ENCODE data around the gene TMEM181.

The TMEM181 gene

GRCh38 chr6:158561321-158561884, 1.5 kb downstream of the TMEM181 start:
- H3K4me3 ChIP-seq (ENCODE audit: low read depth, low read length): no peak overlapping the region

DNA sequence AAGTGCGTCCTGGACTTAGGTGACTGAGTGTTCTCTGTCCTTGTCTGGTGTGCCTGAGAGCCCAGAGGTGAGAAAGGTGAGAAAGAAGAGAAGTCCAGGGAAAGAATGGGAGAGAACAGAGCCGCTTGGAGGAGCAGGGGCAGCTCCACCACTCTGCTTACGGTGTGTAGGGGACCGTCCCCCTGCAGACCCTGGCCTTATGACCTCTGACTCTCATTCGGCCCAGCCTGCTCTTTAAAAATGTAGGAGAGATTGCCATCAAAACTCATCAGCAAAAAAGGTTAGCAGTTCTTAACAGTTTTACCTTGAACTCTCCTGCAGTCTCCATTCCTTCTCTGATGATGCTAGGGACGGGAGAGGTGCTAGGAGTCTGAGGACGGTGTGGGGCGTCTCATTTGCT, 2.0 kb downstream of the TMEM181 start:
- H3K4me3 ChIP-seq (ENCODE audit: low read depth, low read length): no peak overlapping the region

DNA sequence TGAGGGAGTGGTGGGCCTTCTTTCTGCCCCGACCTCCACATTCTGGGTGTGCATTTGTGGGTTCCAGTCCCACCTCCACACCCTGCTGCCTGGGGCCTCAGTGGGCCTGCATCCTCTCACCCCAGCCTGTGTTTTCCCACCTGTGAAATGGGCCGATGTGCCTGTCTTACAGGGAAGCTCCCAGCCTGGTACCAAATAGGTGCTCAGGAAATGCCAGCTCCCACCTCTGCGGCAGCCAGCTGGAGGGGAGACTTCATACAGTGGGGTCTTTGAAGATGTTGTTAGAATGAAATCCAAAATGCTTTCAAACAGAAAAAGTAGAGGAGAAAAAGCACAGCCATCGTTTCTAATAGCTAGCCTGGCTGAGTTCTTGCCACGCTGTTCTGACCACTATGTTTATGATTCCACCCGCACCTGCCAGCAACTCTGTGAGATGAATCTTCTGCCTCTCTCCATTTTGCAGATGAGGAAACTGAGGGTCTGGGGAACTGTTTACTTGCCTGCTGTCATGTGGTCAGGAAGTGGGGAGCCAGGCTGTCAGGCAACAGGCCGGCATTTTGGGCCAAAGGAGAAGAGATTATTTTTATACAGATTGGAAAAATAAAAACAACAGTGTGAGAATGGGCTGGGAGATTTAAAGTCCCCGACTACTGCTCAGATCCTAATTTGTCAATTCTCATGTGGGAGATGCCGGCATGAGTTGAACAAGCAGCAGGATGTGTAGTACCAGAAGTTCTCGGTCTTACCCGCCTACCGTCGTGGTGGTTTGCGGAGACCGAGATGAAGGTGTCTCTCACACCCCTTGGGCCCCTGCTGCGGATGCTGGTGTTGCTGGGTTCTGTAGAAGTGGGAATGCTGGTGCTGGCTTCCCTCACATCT, 4.6 kb downstream of the TMEM181 start:
- H3K4me3 ChIP-seq (ENCODE audit: low read depth, low read length): no peak overlapping the region

- no peak overlapping the region for H3K4me3 ChIP-seq (ENCODE audit: low read depth, low read length)
These were observed 5.2 kb downstream of the TMEM181 start for GRCh38 chr6:158565122-158565429.

DNA sequence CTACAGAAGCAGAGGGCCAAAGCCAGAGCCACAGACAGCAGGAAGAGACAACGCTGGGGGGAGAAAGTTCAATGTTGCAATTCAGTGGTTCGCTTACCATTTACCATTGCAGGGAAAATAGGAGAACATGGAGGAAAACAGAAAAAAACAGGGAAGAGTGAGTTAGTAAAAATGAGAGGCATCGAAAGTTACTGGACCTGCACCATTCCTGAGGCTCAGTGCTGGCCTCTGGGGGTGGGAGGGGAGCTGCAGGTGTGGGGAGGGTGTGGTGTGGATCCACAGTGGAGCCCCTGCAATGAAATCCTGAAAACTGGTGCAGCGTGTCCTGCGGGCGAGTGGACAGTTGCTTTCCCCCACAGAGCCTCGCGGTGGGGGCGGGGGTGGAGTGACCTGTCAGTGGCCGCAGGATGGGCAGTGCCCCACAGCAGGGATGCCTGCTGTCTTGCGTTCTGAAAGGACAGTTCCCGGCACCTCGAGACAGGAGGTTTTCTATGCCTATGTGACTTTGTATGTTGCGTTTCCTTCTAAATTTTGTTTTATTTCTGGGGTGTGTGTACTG, 5.7 kb downstream of the TMEM181 start:
- H3K4me3 ChIP-seq (ENCODE audit: low read depth, low read length): no peak overlapping the region

DNA sequence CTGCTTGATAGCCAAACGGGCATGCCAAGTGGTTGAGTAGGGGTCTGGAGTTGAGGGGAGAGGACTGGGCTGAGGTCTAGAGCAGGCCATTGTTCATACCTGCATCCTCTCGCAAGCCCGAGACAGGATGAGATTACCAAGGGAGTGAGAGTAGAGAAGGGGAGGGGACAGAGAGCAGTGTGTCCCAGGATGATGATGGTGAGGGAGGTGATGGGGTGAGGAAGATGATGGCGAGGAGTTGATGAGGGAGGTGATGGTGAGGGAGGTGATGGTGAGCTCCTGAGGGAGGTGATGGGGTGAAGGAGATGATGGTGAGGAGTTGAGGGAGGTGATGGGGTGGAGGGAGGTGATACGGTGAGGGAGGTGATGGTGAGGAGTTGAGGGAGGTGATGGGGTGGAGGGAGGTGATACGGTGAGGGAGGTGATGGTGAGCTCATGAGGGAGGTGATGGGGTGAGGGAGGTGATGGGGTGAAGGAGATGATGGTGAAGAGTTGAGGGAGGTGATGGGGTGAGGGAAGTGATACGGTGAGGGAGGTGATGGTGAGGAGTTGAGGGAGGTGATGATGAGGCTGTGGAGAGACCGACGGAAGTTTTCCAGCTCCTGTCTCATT, 6.4 kb downstream of the TMEM181 start:
- no peak overlapping the region for H3K4me3 ChIP-seq (ENCODE audit: low read depth, low read length)

DNA sequence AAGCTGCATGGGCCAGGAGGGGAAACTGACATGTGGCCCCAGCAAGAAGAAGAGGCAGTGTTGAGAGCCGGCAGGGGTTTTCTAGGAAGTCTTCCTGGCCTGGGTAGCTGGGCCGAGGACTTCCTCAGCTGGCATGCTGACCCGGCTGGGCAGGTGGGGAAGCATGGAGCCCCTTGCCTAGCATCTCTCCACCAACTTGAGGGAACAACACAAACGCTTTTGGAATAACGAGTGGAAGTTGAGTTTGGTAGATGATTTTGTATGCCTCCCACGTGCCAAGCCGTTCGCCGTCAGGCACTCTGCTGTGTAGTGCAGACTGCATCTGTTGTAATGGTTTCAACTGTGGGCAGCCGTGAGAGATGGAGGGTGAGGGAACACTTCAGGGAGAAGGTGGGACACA, 7.3 kb downstream of the TMEM181 start:
- H3K4me3 ChIP-seq (ENCODE audit: low read depth, low read length): no peak overlapping the region

DNA sequence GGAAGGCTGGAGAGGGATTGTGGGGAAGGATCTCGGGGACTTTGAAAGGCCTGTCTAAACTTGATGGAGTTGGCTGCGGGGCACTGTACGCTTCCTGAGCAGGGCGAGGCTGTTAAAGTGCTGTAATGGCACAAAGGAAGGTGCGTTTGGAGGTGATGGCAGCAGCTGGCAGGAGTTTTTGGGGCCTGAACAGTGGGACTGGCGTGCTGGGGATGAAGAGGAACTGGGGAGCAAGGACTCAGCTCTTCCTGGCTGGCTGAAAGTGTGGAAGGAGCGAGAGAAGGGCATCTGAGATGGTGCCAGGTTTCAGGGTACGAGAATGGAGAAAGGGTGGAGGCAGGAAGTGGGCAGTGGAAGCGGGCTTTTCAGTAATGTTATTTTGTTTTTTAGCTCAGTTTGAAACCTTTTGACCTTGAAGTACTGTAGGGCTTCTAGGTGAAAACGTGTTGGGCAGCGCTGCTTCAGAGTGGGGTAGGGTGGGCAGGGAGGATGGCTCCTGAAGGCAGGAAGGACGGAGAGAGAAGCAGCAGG, 8.0 kb downstream of the TMEM181 start:
- no peak overlapping the region for H3K4me3 ChIP-seq (ENCODE audit: low read depth, low read length)

- H3K4me3 ChIP-seq (ENCODE audit: low read depth, low read length): no peak overlapping the region
These were observed 8.7 kb downstream of the TMEM181 start for GRCh38 chr6:158568549-158568948.

- no peak overlapping the region for H3K4me3 ChIP-seq (ENCODE audit: low read depth, low read length)
These were observed 9.1 kb downstream of the TMEM181 start for GRCh38 chr6:158569036-158569435.

- H3K4me3 ChIP-seq (ENCODE audit: low read depth, low read length): no peak overlapping the region
These were observed 10.7 kb downstream of the TMEM181 start for GRCh38 chr6:158570681-158570962.

DNA sequence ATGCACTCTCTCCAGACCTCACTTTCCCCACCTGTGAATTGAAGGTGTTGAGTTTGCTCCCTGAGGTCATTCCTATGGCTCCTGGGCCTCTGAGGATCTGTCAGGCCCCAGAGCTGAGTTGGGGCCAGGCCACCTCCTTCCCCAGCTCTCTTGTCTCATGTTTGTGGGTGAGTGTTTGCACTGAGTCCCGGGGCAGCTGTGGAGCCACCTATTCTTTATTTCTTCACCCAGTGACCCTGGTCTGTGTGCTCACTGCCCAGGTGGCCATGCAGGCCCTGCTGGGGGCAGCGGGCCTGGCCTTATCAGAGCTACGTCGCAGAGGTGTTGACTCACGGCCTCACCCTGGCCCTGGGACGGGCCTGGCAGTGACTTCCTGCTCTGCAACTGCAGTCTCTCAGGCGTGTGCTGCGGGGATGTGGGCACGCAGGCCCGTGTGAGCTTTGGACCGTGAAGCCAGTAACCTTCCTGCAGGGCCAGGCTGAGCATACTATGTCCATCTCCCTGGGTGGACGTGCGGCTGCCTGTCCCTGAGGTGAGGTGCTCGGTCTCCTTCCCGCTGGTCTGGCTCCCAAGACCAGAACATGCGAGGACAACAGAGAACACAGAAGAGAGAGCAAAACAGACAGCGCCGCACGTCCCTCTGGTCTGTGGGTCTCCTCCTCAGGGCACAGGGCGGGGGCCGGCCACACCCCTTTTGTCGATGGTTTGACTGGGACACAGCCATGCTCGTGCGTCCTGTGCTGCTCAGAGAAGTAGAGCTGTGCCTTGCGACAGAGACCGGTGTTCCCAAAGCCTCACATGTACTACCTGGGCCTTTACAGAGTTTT, 12.1 kb downstream of the TMEM181 start:
- no peak overlapping the region for H3K4me3 ChIP-seq (ENCODE audit: low read depth, low read length)

GRCh38 chr6:158572653-158573541, 13.0 kb downstream of the TMEM181 start:
- no peak overlapping the region for H3K4me3 ChIP-seq (ENCODE audit: low read depth, low read length)

DNA sequence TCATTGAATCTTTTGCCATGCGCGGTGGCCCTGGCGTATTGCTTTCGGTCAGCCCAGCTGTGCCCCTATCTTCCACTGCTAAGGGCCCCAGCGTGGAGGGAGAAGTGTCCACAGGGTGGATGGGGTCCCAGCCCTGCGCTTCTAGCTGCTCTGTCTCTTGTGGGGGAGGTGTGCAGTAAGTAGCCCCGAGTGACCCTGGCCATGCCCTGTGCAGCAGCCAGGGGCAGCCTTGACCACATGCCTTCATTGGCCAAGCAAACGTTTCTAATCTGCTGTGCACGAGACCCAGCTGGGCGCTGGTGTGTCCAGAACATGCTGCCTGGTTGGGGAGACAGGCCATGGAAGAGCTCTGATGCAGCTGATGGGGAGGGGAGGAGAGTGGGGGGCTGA, 13.6 kb downstream of the TMEM181 start:
- no peak overlapping the region for H3K4me3 ChIP-seq (ENCODE audit: low read depth, low read length)

DNA sequence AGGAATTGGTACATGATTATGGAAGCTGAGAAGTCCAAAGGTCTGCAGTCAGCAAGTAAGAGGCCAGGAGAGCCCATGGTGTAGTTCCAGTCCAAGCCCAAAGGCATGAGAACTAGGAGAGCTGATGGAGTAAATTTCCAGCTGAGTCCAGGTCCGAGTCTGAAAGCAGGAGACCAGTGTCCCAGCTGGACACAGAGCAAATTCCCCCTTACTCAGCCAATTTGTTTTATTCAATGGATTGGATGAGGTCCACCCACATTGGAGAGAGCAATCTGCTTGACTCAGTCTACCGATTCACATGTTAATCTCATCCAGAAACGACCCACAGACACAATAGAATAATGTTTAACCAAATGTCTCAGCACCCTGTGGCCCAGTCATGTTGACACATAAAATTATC, 14.9 kb downstream of the TMEM181 start:
- H3K4me3 ChIP-seq (ENCODE audit: low read depth, low read length): no peak overlapping the region

DNA sequence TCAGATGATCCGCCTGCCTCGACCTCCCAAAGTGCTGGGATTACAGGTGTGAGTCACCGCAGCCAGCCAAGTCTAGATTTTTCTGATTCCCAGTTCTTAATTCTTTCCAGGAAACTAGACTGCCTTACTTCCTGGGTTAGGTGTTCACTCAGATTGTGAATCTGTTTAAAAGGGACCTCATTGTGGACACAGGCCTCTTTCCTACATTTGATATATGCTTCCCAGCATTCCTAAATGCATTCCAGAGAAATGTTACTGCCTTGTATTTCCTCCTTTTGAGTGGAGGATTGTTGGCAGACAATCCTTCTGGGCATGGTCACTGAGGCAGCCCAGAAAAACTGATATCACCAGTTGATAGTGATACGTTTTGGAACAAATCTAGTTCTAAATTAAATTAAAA, 15.7 kb downstream of the TMEM181 start:
- no peak overlapping the region for H3K4me3 ChIP-seq (ENCODE audit: low read depth, low read length)

GRCh38 chr6:158584236-158584651, 24.4 kb downstream of the TMEM181 start:
- H3K4me3 ChIP-seq (ENCODE audit: low read depth, low read length): no peak overlapping the region

DNA sequence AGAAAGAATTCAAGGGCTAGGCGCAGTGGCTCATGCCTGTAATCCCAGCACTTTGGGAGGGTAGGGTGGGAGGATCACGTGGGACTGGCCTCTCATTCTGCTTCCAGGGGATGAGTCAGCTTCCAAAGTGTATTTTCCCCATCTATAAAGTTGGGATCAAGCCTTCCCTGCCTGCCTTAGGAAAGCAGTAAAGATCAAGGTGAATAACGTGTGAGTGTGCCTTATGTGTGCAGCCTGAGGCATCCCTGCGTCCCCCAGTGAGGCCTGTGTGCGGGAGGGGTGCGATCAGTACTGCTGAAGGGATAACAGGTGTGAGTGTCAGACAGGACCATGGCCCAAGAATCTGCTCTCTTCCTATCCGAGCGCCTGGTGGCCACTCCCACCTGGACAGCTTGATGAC, 26.8 kb downstream of the TMEM181 start:
- H3K4me3 ChIP-seq (ENCODE audit: low read depth, low read length): no peak overlapping the region

GRCh38 chr6:158589366-158589765, 29.5 kb downstream of the TMEM181 start:
- H3K4me3 ChIP-seq (ENCODE audit: low read depth, low read length): no peak overlapping the region

GRCh38 chr6:158591134-158591809, 31.4 kb downstream of the TMEM181 start:
- H3K4me3 ChIP-seq (ENCODE audit: low read depth, low read length): no peak overlapping the region

All from iPS-11a (cell line).